ENCODE measurements around the gene ZAR1L.

The ZAR1L gene

GRCh38 chr13:32254416-32254815 lies 60.7 kb downstream of the ZAR1L start:
- DNase-seq = no peak

GRCh38 chr13:32253911-32254399 lies 61.2 kb downstream of the ZAR1L start:
- no peak for DNase-seq

All from NCI-H1092 treated with DMSO at 0.1 percent for 48 hours (cell line).